Panc1 (cell line): ENCODE results near the gene MAGEF1. TPM values are rescaled to one million over a fixed set of nuclear protein-coding genes. Genes with fewer than 3 reads are reported as not detected.

Source experiments
- ATAC-seq: fragments of 200-7000 bp; cut with Tn5 transposase; 2 replicates; pipeline ENCODE4 v1.9.1; 2020; ENCODE audit warnings: mild to moderate bottlenecking, moderate library complexity
- BruUV-seq: library from RNA; stranded (reverse); fragments of 400-500 nt; replicated peaks from 2 replicates; lab custom pipeline; 2021; lab: Mats Ljungman, UMichigan
- CTCF ChIA-PET: fragments of 300-600 bp; sonication (Branson Sonifier 250); formaldehyde crosslinking; loops from one replicate; lab custom pipeline; 2022; ENCODE audit warnings: antibody characterized with exemption; lab: Charles Lee
- POLR2A ChIA-PET: fragments of 300-600 bp; sonication (Branson Sonifier 250); formaldehyde crosslinking; loops from one replicate; lab custom pipeline; 2022; ENCODE audit warnings: antibody characterized with exemption; lab: Charles Lee
- DNase-seq: peaks from one replicate; pipeline ENCODE4 v3.0.0-alpha.2; 2010; ENCODE audit warnings: low read depth, low spot score
- H3K27ac ChIP-seq: 2 replicates; pipeline ENCODE4 v1.5.1; 2011; ENCODE audit warnings: mild to moderate bottlenecking, low read length, inconsistent platforms
- H3K27me3 ChIP-seq: fragments of 200-500 bp; sonication (Bioruptor generic); 2 replicates; pipeline ENCODE4 v1.6.0; 2014; ENCODE audit warnings: low read length, inconsistent platforms; ENCODE audit not compliant: control insufficient read depth, insufficient read depth
- H3K36me3 ChIP-seq: fragments of 200-500 bp; sonication (Bioruptor generic); 2 replicates; pipeline ENCODE4 v1.5.1; 2014; ENCODE audit warnings: inconsistent platforms, mild to moderate bottlenecking, low read length, moderate library complexity; ENCODE audit not compliant: control insufficient read depth, insufficient read depth
- H3K4me1 ChIP-seq: 2 replicates; pipeline ENCODE4 v1.5.1; 2011; ENCODE audit warnings: inconsistent platforms, mild to moderate bottlenecking, low read length, moderate library complexity; ENCODE audit not compliant: control insufficient read depth, insufficient read depth
- H3K4me3 ChIP-seq, 2 experiments: 2 replicates each; pipeline ENCODE4 v1.5.1; 2011 to 2012; ENCODE audit warnings: low read depth in 2 of 2, low read length in 2 of 2, mild to moderate bottlenecking in 2 of 2, inconsistent platforms in 1 of 2, moderate library complexity in 1 of 2
- H3K9me3 ChIP-seq: fragments of 200-500 bp; sonication (Bioruptor generic); 2 replicates; pipeline ENCODE4 v1.5.1; 2014; ENCODE audit warnings: low read depth, mild to moderate bottlenecking, inconsistent platforms, low read length, moderate library complexity; ENCODE audit not compliant: control insufficient read depth, insufficient read depth
- CTCF ChIP-seq: fragments of 450-650 bp; IDR thresholded peaks from 2 replicates; pipeline ENCODE4 v1.5.1; 2017; ENCODE audit warnings: mild to moderate bottlenecking
- POLR2AphosphoS5 ChIP-seq: IDR thresholded peaks from 2 replicates; pipeline ENCODE4 v1.6.1; 2012; ENCODE audit warnings: mild to moderate bottlenecking, low read depth, low read length, moderate library complexity
- SIN3A ChIP-seq: IDR thresholded peaks from 2 replicates; pipeline ENCODE4 v1.6.1; 2012; ENCODE audit warnings: low read depth, mild to moderate bottlenecking, low read length, moderate library complexity, borderline replicate concordance; ENCODE audit not compliant: insufficient read depth
- TCF7L2 ChIP-seq: IDR thresholded peaks from 2 replicates; pipeline ENCODE4 v1.6.1; 2011; ENCODE audit warnings: mild to moderate bottlenecking, low read depth, low read length, inconsistent platforms
- in situ Hi-C: cut with HindIII; loops from 2 replicates; pipeline ENCODE4 v1.10.0; 2016; ENCODE audit warnings: low sequenced_read_pairs, low pct_unique_long_range_greater_than_20kb
- intact Hi-C: fragments of 100-400 bp; cut with micrococcal nuclease; formaldehyde crosslinking; loops from one replicate; pipeline ENCODE4 v1.10.0; 2022; ENCODE audit not compliant: unreplicated experiment
- total RNA-seq: library from RNA; stranded (reverse); gene quantifications from one replicate; pipeline ENCODE4 v1.2.1, GENCODE V29; 2021; ENCODE audit not compliant: unreplicated experiment
- TF ChIP-seq, protein P1 (sequence below), 2 experiments: IDR thresholded peaks; 2 replicates each; pipeline ENCODE4 v1.6.1; 2011 to 2012; ENCODE audit warnings: low read depth in 2 of 2, control low read depth in 1 of 2, low read length in 1 of 2, mild to moderate bottlenecking in 1 of 2, moderate library complexity in 1 of 2; ENCODE audit not compliant: insufficient read depth in 1 of 2

Gene MAGEF1
- total RNA-seq, 1 experiment from 2014 or later: 27.7 TPM

- ATAC-seq (peak; percentile 11; the same call in 1 of the 2 replicates), DNase-seq (no peak)
- in situ Hi-C loops (no loop called here), intact Hi-C loops (no loop called here)
- BruUV-seq: no TSS peak
- CTCF ChIA-PET: no interaction called here
- Histone ChIP-seq H3K4me1 (no peaks in the 10 kb centered on the region), H3K27ac (no peak overlapping the region), H3K27me3 (0 out of 2 replicates have a peak, but pooled peaks cover 2% of the 10 kb centered on the region), H3K9me3 (no peaks in the 10 kb centered on the region), H3K4me3 (no peak overlapping the region), H3K36me3 (no peaks in the 10 kb centered on the region)
- TF ChIP-seq, protein P1, sequence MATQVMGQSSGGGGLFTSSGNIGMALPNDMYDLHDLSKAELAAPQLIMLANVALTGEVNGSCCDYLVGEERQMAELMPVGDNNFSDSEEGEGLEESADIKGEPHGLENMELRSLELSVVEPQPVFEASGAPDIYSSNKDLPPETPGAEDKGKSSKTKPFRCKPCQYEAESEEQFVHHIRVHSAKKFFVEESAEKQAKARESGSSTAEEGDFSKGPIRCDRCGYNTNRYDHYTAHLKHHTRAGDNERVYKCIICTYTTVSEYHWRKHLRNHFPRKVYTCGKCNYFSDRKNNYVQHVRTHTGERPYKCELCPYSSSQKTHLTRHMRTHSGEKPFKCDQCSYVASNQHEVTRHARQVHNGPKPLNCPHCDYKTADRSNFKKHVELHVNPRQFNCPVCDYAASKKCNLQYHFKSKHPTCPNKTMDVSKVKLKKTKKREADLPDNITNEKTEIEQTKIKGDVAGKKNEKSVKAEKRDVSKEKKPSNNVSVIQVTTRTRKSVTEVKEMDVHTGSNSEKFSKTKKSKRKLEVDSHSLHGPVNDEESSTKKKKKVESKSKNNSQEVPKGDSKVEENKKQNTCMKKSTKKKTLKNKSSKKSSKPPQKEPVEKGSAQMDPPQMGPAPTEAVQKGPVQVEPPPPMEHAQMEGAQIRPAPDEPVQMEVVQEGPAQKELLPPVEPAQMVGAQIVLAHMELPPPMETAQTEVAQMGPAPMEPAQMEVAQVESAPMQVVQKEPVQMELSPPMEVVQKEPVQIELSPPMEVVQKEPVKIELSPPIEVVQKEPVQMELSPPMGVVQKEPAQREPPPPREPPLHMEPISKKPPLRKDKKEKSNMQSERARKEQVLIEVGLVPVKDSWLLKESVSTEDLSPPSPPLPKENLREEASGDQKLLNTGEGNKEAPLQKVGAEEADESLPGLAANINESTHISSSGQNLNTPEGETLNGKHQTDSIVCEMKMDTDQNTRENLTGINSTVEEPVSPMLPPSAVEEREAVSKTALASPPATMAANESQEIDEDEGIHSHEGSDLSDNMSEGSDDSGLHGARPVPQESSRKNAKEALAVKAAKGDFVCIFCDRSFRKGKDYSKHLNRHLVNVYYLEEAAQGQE (IDR thresholded peaks at IDR 0.05; ENCODE audit: insufficient read depth in 1 of 2, low read depth in 2 of 2, low read length in 1 of 2): no peak
- TF ChIP-seq SIN3A: no peak
- no peak for TF ChIP-seq TCF7L2
- no peak for TF ChIP-seq POLR2AphosphoS5
- no peak for TF ChIP-seq CTCF
- POLR2A ChIA-PET: no interaction called here
Observed at GRCh38 chr3:184677344-184678316, 34.2 kb downstream of the MAGEF1 start.

DNA sequence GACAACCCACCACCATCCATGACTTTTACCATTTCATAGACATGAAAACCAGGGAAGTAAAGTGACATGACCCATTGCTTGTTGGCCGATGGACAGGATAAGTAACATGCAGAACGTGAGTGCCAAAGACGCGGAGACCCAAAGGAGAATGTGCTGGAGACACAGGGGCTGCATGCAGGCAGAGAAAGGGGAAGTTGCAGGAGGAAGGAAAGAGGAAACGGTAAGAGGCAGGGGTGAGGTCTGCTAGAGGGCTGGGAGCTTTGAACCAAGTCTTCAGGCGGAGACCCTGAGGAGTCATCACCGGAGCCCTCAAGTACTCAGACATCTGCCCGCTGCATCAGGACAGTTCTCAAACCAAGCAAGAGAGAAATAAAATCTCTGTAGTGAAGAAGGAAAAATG, 34.9 kb downstream of the MAGEF1 start:
- no peak overlapping the region for H3K4me3 ChIP-seq
- ATAC-seq (no peak), DNase-seq (no peak)
- H3K9me3 ChIP-seq: no peaks in the 10 kb centered on the region
- H3K27ac ChIP-seq: no peak overlapping the region
- CTCF ChIA-PET: no interaction called here
- in situ Hi-C loops: no loop called here
- POLR2A ChIA-PET: no interaction called here
- H3K27me3 ChIP-seq: 0 out of 2 replicates have a peak, but pooled peaks cover 2% of the 10 kb centered on the region
- intact Hi-C loops: no loop called here
- H3K36me3 ChIP-seq: no peaks in the 10 kb centered on the region
- no peaks in the 10 kb centered on the region for H3K4me1 ChIP-seq
- no peak for TF ChIP-seq CTCF
- TF ChIP-seq POLR2AphosphoS5: no peak
- TF ChIP-seq TCF7L2: no peak
- BruUV-seq: no TSS peak
